Measurements from ENCODE around the gene PLD4.

Gene PLD4

GRCh38 chr14:104977681-104978653 is 53.3 kb downstream of the PLD4 start, which contains the start of gene AHNAK2:
Gene AHNAK2, minus strand, starts transcription at chr14:104978374. Its CDS starts 137 bp downstream, at chr14:104978237.
- intact Hi-C loops (cut with micrococcal nuclease): loop anchor here (5.0 kb wide), 1 partner anchor 109 kb away; no protein-coding TSS in a partner anchor
- peak within 1 kb of the TSS; percentile 26 for H3K27ac Mint-ChIP-seq
- peaks cover 61% of the 10 kb centered on the region for H3K27me3 Mint-ChIP-seq
- H3K9me3 Mint-ChIP-seq: no peaks in the 10 kb centered on the region
- H3K4me3 Mint-ChIP-seq: peak within 1 kb of the TSS; percentile 67
- H3K4me1 Mint-ChIP-seq (ENCODE audit: low read depth): peaks cover 27% of the 10 kb centered on the region
- H3K36me3 Mint-ChIP-seq (ENCODE audit: low read depth): no peaks in the 10 kb centered on the region

- Mint-ChIP-seq H3K27ac (no peak overlapping the region), H3K4me3 (peak overlapping the region; percentile 60), H3K27me3 (peaks cover 68% of the 10 kb centered on the region), H3K9me3 (no peaks in the 10 kb centered on the region), H3K36me3 (ENCODE audit: low read depth) (no peaks in the 10 kb centered on the region), H3K4me1 (ENCODE audit: low read depth) (peaks cover 32% of the 10 kb centered on the region)
- intact Hi-C loops (cut with micrococcal nuclease): loop anchor here (5.0 kb wide), 1 partner anchor 108 kb away; no protein-coding TSS in a partner anchor
Observed at GRCh38 chr14:104978746-104979691, 54.3 kb downstream of the PLD4 start.

- H3K27ac Mint-ChIP-seq: no peak overlapping the region
- intact Hi-C loops (cut with micrococcal nuclease): loop anchor here (5.0 kb wide), 1 partner anchor 107 kb away; no protein-coding TSS in a partner anchor
Observed at GRCh38 chr14:104979758-104980610, 55.3 kb downstream of the PLD4 start.

GRCh38 chr14:104980611-104981531 is 56.2 kb downstream of the PLD4 start:
- Mint-ChIP-seq H3K36me3 (ENCODE audit: low read depth) (no peaks in the 10 kb centered on the region), H3K27me3 (peaks cover 65% of the 10 kb centered on the region), H3K4me3 (no peak overlapping the region), H3K27ac (no peak overlapping the region), H3K9me3 (no peaks in the 10 kb centered on the region), H3K4me1 (ENCODE audit: low read depth) (peaks cover 39% of the 10 kb centered on the region)
- intact Hi-C loops (cut with micrococcal nuclease): no loop called here

More at GRCh38 chr14:104979758-104980610, 55.3 kb downstream of the PLD4 start:
- Mint-ChIP-seq H3K4me1 (ENCODE audit: low read depth) (peaks cover 38% of the 10 kb centered on the region), H3K9me3 (no peaks in the 10 kb centered on the region), H3K27me3 (peaks cover 69% of the 10 kb centered on the region), H3K4me3 (no peak overlapping the region), H3K36me3 (ENCODE audit: low read depth) (no peaks in the 10 kb centered on the region)

GRCh38 chr14:104981699-104982541 is 57.2 kb downstream of the PLD4 start:
- intact Hi-C loops (cut with micrococcal nuclease): no loop called here
- H3K27ac Mint-ChIP-seq: no peak overlapping the region
- no peak overlapping the region for H3K4me3 Mint-ChIP-seq
- H3K27me3 Mint-ChIP-seq: peaks cover 64% of the 10 kb centered on the region
- H3K36me3 Mint-ChIP-seq (ENCODE audit: low read depth): no peaks in the 10 kb centered on the region
- no peaks in the 10 kb centered on the region for H3K9me3 Mint-ChIP-seq
- peaks cover 43% of the 10 kb centered on the region for H3K4me1 Mint-ChIP-seq (ENCODE audit: low read depth)

- Mint-ChIP-seq H3K27ac (no peak overlapping the region), H3K27me3 (peaks cover 60% of the 10 kb centered on the region), H3K4me1 (ENCODE audit: low read depth) (peaks cover 45% of the 10 kb centered on the region)
Observed at GRCh38 chr14:104982548-104983230, 58.0 kb downstream of the PLD4 start.

More at GRCh38 chr14:104982548-104983230, 58.0 kb downstream of the PLD4 start:
- intact Hi-C loops (cut with micrococcal nuclease): no loop called here
- Mint-ChIP-seq H3K9me3 (no peaks in the 10 kb centered on the region), H3K36me3 (ENCODE audit: low read depth) (no peaks in the 10 kb centered on the region), H3K4me3 (no peak overlapping the region)

Data from dendritic cell treated with granulocyte-macrophage colony-stimulating factor and Interleukin-4, amounts not matched to agents 40 ng/mL and 50 ng/mL, for 4 days (primary cell).